ENCODE results near the gene ADD1.

GRCh38 chr4:2855584-2855983, 11.9 kb downstream of the ADD1 start:
- TF ChIP-seq, protein P1, sequence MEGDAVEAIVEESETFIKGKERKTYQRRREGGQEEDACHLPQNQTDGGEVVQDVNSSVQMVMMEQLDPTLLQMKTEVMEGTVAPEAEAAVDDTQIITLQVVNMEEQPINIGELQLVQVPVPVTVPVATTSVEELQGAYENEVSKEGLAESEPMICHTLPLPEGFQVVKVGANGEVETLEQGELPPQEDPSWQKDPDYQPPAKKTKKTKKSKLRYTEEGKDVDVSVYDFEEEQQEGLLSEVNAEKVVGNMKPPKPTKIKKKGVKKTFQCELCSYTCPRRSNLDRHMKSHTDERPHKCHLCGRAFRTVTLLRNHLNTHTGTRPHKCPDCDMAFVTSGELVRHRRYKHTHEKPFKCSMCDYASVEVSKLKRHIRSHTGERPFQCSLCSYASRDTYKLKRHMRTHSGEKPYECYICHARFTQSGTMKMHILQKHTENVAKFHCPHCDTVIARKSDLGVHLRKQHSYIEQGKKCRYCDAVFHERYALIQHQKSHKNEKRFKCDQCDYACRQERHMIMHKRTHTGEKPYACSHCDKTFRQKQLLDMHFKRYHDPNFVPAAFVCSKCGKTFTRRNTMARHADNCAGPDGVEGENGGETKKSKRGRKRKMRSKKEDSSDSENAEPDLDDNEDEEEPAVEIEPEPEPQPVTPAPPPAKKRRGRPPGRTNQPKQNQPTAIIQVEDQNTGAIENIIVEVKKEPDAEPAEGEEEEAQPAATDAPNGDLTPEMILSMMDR (IDR thresholded peaks at IDR 0.05): no peak
- no peak for TF ChIP-seq POLR2A (IDR thresholded peaks at IDR 0.05)
- TF ChIP-seq EP300 (IDR thresholded peaks at IDR 0.05): no peak

Measured in tibial nerve (tissue), 4 donors.